ENCODE results near the gene ZNF230.
A peak's percentile ranks its signal among the peaks of the same experiment; 100 is the strongest.

ZNF230 gene

DNA sequence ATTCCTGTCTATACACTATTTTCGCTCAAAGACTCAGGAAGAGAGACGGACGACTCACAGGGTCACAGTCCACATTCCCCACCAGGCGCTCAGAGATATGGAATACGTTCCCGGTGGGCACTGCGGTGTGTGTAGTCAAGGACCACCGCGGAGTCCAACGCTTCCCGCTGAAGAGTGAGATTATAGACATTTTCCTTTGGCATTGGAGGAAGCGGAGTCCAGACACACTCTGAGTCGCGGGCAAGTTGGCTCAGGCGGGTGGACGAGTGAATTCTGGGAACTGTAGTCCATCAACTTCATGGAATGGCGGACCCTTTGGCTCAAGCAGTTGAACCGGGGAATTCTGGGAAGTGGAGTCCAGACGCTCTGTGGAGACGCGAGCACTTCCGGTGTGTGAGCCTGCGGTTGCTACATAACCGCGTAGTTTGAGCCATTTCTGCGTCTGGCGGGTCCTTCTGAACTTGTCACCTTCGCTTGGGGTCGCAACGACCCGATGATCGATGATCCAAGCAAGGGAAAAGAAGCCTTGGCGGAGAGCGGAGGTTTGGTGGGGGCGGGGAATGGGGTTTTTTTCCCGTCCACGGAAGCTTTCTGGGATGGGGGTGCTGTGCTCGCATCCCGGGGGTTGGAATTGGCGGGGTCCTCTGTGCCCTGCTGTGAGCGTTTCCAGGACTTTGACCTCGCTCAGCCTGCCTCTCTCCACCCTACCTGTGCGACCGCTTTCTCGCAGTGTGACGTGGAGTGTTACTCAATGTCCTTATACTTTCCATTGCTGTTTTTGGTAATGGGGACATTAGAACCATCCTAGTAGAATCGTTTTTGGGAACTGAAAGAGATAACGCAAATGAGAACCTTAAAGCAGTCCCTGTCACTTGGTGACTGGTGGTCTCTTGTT is at the start of gene ZNF230:
TSS of gene ZNF230 (plus strand) at position 392 of the 895 bp plus-strand sequence. CDS start 4,122 bp downstream, outside the sequence.
- peak; percentile 93 for DNase-seq

DNA sequence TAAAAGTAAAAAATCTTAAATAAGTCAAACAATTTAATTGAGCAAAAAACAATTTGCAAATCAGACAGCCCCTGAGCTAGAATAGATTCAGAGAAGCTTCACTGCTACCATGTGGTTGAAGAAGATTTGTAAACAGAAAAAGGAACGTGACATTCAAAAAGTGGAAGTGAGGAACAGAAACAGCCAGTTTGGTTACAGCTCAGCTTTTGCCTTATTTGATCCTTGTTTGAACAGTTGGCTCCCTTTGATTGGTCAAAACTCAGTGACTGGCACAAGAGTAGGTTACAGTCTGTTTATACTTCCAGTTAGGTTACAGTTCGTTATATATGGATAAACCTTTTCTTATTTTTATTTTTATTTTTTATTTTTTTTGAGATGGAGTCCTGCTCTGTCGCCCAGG is 45.9 kb upstream of the ZNF230 start:
- no peak for DNase-seq

DNA sequence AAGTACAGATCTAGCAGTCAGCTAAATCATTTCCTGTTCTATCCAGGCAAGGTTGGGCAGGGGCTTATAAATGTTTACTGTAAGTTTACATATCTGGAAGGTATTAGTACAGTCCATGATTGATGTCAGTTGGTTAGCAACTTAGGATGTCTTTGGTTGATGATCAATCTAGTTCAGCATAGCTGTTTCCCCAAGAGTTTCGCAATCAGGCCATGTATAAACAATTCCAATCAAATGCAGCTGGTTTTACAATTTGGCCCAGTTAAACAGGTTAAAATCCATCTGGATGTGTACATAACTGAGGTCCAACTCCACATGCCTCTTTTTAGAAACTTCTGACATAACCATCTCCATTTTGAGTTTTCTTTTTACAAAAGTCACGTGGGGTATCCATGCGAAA is 44.9 kb upstream of the ZNF230 start:
- DNase-seq, result no peak

DNA sequence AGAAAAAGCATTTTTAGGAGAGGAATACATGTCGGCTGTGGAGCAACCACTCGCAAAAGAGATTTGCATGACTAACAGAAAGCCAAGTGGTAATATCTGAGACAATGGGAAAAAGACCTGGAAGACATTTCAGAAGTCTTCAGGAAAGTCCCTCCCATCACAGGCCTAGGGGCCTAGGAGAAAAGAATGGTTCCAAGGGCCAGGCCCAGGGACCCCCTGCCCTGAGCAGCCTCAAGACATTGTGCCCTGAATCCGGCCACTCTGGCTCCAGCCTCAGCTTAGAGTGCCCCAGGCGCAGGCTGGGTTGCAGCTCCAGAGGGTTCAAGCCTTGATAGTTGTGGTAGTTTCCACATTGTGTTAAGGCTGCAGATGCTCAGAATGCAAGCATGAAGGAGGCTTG is 42.3 kb upstream of the ZNF230 start:
- DNase-seq, result no peak

DNA sequence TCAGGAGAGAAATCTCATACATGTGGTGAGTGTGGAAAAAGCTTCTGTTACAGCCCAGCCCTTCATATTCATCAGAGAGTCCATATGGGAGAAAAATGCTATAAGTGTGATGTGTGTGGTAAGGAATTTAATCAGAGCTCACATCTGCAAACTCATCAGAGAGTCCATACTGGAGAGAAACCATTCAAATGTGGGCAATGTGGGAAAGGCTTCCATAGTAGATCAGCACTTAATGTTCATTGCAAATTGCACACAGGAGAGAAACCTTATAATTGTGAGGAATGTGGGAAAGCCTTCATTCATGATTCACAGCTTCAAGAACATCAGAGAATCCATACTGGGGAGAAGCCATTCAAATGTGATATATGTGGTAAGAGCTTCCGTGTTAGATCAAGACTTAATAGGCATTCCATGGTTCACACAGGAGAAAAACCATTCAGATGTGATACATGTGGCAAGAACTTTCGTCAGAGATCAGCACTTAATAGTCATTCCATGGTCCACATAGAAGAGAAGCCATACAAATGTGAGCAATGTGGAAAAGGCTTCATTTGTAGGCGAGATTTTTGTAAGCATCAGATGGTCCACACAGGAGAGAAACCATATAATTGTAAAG is 36.6 kb upstream of the ZNF230 start:
- no peak for DNase-seq

DNA sequence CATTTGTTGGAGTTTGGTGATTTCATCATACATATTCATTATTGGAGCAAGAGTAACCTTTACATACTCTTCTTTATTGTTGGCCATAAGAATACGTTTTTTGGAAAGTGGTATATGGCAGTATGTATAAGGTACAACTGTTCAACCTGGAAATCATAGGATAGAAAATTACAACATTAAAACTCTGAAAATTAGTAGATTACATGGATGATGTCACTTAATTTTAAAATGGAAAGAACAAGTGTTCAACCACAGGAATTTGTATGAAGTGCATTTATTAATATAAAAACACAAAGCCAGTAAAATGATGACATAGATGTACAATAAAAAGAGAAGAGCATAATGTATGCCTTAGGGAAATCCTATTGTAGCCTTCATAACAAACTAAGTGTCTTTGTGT is 26.0 kb upstream of the ZNF230 start:
- no peak for DNase-seq

DNA sequence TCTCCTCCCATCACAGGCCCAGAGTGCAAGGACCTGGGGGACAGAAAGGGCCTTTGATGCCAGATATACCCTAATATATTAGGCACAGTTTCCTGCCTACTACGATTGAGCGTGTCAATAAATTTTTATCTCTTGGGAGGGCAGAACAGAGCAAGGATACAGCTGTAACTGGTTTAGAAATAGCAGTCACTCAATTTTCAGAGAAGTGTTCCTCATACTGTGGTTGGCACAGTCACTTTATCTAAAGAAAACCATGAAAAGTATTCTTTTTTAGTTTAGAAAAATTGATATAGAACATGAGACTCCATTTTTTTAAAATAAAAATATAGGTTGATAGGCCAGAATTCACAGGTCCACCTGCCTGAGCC is 19.2 kb upstream of the ZNF230 start:
- DNase-seq, result no peak

DNA sequence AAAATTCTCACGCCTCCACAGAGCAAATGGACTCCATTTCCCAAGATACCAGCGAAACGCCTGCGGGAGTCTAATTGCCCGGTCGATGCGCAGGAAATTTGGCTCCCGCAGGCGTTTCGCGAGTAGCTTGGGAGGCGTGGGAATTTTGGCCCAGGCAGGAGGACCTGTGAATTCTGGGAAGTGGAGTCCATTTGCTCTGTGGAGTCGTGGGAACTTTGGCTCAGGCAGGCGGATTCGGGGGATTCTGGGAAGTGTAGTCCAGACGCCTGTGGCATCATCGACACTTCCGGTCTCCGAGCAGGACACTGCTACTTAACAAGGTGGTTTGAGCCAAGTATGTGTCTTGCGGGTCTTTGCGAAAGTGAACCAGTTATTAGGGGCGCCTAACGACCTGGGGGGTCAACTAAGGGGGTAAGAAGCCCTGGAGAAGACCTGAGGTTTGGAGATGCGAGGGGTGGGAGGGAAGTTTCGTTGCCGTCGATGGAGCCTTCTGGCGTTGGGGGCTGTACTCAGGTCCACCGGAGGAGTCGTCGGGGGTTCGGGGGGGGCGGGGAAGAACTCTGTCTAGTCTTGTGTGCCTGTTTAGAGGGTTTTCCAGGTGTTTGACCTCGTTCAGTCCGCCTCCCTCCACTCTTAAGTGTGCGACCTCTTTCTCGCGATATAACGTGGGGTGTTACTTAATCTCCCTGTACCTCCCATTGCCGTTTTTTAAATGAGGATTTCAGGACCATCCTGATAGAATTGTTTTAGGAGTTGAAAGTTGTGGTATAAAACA is 18.7 kb upstream of the ZNF230 start, which contains the start of gene ZNF155:
TSS of gene ZNF155 (plus strand) at position 277 of the 775 bp plus-strand sequence. CDS start 4,356 bp downstream, outside the sequence.
- peak; percentile 81 to 85 for DNase-seq

DNA sequence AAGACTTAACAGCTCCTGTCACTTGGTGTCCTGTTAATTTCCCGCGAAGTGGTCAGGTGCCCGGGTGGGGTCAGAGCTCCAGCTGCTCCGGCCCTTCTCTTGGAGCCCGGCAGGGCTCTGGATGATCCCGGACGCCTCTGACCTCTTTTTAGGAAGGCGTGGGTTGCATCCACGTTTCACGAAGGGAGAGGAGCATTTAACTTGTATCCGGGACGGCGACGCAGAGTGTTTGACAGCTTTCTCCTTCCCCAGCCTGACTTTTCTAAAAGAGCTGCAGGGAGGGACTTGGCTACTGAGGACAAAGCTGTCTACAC is 18.1 kb upstream of the ZNF230 start:
- no peak for DNase-seq

DNA sequence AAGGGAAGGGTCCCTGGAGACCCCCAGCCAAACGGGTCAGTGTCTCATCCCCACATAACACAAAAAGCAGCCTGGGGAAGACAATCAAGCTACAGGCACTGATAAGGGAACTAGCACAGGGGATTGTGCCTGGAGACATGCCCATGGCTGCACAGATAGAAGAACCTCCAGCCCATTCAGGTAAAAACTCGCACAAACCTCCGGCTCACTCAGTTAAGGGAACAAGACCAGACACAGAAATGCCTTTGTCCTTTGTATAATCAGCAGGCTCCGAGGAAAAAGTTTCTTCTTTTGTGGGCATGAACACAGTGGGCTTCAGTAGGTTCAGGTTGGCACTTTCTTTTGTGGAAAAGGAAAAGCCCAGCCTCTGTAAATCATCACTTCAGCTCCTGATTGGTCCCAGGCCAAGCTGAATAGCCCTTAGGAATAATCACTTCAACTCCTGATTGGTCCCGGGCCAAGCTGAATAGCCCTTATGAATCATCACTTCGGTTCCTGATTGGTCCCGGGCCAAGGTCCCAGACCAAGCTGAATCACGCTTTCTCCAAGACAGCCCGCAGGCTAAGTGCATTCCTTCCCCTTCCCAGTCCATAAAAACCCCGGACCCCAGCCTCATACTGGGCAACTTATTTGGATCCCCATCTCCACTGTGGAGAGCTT is 5.0 kb upstream of the ZNF230 start:
- no peak for DNase-seq

DNA sequence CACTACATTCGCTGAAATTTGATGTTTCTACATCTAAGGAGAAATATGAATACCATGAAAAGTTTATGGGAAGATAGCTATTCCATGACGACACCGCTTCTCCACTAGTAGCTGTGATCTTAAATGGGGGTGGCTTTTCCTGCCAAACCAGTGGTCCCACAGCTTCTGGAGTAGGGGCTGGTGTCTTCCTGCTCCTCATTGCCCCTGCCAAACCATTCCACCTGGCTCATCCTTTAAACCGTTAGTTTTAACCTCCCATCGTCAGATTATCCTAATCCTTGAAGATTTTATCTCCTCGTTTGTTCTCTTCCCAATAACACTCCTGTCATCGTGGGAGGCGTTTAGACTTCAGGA is 568 bp upstream of the ZNF230 start:
- DNase-seq, result no peak

DNA sequence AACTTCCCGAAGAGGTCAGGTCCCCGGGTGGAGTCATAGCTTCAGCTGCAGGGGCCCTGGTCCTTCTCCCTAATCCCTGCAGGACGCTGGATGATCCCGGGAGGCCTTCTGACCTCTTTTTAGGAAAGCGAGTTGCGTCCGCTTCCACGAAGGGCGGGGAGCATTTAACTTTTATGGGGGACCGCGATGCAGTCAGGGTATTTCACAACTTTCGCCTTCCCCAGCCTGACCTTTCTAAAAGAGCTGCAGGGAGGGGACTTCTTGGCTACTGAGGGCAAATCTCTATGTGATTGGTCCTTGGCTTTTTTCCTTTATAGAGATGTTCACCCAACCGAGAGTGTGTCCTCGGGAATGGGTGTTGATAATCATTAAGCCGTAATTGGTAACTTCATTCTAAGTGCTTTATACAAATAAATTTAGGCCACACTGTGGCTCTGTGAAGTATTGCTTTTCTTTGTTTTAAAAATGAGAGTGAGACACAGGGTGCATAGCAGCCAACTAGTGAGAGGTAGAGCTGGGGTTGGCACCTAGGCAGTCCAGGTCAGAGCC is 778 bp downstream of the ZNF230 start:
- peak in 1 of 2 donors; percentile 23 for DNase-seq

DNA sequence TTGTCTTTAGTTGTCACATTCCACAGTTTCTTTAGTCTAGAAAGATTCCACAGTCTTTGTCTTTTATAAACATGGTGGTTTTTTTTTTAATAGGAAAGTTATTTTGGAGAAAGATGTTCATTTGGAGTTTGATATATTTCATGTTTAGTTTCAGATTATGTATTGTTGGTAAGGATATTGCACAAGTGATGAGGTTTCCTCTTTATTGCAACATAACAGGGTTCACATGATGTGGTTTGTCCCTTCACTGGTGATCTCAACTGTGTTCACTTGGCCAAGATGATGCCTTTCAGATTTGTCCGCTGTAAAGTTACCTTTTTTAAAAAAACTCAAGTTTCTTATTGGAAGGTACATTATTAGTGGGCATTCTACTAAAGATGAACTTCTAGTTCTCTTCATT is 3.2 kb downstream of the ZNF230 start:
- no peak for DNase-seq

DNA sequence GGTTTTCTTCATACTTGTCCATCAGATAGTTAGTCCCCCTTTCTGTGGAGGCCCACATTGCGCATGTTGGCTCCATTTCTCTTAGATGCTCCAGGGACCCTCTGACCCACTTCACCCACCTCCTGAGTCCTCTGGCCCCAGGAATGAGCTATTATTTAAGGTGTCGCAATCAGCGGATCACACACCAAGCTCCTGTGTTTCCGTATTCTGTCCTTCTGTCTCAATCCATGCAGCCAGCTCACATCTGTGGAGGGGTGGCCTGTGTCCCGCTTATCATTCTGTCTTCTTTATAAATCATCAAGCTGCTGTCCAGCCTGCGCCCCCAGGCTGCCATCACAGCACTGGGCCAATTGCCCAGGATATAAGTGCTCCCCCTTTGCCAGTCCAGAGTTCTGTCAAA is 4.7 kb downstream of the ZNF230 start:
- no peak for DNase-seq

DNA sequence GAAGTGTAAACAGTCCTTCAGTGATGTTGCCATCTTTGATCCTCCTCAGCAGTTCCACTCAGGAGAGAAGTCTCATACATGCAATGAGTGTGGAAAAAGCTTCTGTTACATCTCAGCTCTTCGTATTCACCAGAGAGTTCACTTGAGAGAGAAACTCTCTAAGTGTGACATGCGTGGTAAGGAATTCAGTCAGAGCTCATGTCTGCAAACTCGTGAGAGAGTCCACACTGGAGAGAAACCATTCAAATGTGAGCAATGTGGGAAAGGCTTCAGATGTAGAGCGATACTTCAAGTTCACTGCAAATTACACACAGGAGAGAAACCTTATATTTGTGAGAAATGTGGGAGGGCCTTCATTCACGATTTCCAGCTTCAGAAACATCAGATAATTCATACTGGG is 7.7 kb downstream of the ZNF230 start:
- no peak for DNase-seq

DNA sequence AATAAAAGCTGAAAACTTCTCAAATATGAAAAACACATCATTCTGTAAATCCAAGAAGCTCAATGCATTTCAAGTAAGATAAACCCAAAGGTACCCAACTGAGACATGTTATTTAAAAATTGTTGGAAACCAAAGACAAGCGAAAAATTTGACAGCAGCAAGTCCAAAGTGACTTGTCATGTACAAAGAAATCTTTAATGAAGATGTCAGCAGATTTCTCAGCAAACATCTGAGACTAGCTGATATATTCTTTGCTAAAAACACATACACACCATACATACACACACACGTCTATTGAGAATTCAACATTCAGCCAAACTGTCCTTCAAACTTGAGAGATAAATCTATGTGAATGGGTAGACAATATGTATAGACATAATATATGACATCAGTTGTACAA is 16.7 kb downstream of the ZNF230 start:
- no peak for DNase-seq

DNA sequence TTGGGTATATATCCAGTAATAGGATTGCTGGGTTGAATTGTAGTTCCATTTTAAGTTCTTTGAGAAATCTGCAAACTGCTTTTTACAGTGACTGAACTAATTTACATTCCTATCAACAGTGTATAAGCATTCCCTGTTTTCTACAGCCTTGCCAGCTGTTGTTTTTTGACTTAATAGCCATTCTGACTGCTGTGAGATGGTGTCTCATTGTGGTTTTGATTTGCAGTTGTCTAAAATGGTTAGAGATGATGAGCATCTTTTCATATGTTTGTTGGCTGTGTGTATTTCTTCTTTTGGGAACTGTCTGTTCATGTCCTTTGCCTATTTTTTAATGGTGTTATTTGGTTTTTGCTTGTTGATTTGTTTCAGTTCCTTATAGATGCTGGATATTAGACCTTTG is 18.5 kb downstream of the ZNF230 start:
- DNase-seq, result no peak

DNA sequence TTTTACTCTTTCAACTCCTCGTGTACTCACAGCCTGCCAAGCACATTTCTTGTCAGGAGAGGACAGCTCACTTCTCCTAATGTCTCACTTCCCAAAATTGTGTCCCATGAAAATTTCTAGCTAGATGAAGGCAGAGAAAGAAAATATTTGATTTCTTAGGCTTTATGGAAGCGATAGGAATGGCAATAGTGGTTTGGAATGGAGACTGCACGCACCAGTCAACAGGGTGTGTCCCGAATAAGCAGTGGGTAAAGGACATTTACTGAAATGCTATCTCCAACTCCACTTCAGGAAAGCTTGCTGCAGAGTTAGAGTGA is 22.1 kb downstream of the ZNF230 start:
- no peak for DNase-seq

DNA sequence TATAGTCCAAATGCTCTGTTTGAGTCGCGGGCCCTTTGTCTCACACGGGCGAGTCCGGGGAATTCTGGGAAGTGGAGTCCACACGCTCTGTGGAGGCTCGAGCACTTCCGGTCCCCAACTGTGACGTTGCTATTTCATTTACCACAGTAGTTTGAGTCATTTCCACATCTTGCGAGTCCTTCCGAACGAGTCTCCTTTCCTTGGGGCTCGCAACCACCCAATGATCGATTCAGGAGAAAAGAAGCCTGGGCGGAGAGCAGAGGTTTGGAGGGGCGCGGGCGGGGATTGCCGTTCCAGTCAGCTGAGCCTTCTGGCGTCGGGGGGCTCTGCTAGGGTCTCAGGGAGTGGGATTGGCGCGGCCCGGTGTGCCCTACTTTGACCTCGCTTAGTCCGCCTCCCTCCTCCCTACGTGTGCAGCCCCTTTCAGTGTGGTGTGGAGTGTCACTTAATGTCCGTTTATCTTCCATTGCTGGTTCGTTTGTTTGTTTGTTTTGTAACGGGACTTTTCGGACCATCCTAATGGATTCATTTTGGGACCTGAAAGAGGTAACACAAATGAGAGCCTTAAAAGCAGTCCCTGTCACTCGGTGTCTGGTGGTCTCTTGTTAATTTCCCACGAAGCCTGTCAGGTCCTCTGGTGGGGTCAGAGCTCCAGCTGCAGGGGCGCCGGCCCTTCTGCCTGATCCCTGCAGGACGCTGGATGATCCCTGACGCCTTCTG is 22.6 kb downstream of the ZNF230 start, which contains the start of gene ZNF222:
TSS of gene ZNF222 (plus strand) at position 163 of the 720 bp plus-strand sequence. CDS start at position 221, 58 bp downstream.
- peak; percentile 86 to 87 for DNase-seq

DNA sequence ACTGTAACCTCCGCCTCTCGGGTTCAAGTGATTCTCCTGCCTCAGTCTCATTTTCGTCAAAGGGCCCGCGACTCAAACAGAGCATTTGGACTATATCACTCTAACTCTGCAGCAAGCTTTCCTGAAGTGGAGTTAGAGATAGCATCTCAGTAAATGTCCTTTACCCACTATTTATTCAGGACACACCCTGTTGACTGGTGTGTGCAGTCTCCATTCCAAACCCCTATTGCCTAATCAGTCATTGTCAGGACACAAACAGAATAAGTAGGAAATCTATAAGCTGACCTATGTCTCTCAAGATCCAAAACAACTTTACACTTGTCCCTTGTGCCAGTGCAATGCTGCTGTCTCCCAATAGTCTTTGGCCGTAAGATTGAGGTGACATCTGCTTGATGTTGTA is 23.9 kb downstream of the ZNF230 start:
- DNase-seq, result no peak

DNA sequence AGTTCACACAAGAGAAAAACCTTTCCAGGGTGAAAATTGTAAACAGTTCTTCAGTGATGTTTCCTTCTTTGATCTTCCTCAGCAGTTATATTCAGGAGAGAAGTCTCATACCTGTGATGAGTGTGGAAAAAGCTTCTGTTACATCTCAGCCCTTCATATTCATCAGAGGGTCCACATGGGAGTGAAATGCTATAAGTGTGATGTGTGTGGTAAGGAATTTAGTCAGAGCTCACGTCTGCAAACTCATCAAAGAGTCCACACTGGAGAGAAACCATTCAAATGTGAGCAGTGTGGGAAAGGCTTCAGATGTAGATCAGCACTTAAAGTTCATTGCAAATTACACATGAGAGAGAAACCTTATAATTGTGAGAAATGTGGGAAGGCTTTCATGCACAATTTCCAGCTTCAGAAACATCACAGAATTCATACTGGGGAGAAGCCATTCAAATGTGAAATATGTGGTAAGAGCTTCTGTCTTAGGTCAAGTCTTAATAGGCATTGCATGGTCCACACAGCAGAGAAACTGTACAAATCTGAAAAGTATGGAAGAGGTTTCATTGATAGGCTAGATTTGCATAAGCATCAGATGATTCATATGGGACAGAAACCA is 29.3 kb downstream of the ZNF230 start:
- DNase-seq, result no peak

DNA sequence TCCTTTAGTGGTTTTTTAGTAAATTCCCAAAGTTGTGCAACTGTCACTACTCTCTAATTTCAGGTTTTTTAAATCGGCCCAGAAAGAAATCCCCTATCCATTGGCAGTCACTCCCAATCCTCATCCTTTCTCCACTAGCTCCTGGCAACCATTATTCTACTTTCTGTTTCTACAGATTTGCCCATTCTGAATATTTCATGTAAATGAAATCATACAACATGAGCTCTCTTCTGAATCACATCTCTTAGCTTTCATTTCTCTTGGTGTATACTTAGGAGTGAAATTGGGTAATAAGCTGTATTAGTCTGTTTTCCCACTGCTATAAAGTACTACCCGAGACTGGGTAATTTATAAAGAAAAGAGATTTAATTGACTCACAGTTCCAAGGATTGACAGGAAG is 39.4 kb downstream of the ZNF230 start:
- no peak for DNase-seq

Data from CD4-positive, alpha-beta T cell treated with Interleukin-4 for 1 hour (primary cell).